NCI-H774 (cell line): ENCODE data around the gene GAL.

Experiments used
- DNase-seq: peaks from one replicate; lab custom pipeline; 2025; lab: John Stamatoyannopoulos, UW

The GAL gene

DNA sequence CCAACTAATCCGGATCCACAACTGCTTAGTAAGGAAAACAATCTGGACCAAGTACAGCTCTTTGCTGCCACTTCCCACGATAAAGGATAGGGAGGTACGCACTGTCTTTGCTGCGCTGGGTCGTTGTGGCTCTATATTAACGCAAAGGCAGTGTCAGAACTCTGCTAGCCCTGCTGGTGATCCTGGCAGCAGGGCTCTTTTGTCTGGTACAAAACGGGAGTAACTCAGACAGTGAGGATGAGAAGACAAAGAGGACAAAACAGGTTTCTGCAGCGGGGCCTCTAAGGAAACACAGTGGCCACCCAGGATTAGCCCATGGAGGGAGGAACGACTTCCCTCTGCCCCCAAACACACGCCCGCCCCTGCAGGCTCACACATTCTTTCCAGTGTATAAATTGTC lies 26.1 kb downstream of the GAL start:
- DNase-seq = no peak

GRCh38 chr11:68711114-68711513 lies 26.8 kb downstream of the GAL start:
- no peak for DNase-seq

DNA sequence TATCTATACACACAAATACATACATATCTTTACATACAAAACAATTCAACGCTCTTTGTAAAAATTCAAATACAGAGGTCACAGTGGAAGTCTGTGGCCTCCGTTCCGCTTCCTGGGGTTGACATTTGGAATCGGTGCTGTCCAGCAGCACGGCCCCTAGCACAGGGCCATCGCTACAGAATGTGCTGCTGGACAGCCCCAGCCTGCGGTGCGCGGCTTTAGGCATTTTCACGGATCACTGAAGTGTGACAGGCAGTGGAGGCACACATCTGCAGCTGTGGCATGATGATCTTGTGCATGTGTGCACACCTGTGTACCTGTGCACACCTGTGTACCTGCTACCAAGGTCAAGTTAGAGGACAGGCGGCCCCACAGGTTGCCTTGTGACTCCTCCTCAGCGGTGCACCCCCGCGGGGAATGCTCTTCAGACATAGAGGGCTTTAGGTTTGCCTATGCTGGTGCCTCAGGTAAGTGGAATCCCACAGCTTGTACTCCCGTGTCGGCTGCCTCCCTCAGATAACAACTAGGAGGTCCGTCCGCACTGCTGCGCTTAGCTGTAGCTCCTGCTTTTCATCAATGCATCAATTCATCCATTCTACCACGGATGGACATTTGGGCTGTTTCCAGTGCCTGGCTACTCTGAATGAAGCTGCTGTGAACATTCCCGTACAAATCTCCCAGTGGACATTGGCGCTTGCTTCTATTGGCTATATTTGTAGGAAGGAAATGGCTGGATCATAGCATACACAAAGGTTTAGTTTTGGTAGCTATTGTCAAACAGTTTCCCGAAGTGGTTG lies 29.9 kb downstream of the GAL start:
- no peak for DNase-seq

DNA sequence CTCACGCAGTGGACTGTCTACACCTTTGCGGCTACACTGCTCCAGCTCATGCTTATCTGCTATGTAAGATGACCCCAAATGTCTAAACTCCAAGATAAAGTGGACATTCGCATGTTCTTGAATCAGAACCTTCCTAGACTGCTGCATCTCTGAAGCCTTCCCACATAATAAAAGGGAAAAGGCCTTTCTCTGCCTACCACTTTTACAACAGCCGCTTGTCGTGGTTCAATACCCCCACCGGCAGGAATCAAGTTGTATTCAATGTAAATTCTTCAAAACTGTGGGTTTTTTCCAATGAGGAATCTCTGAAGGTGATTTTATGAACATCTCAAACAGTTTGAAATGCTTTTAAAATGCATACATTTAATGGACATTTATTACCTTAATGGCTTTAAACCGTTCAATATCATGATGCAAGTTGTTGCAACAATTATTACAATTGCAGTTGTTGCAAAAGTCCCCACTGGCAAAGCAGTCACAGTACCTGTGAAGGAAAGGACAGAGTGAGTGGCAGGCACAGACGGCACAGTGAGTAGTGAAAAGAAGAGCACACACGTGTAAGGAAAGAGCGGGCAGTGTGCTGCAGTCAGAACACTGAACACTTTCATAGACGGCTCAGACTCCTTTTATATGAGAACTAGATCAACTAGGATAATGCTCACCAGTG lies 31.2 kb downstream of the GAL start:
- no peak for DNase-seq

- no peak for DNase-seq
Measured at GRCh38 chr11:68721075-68721474, 36.7 kb downstream of the GAL start.

DNA sequence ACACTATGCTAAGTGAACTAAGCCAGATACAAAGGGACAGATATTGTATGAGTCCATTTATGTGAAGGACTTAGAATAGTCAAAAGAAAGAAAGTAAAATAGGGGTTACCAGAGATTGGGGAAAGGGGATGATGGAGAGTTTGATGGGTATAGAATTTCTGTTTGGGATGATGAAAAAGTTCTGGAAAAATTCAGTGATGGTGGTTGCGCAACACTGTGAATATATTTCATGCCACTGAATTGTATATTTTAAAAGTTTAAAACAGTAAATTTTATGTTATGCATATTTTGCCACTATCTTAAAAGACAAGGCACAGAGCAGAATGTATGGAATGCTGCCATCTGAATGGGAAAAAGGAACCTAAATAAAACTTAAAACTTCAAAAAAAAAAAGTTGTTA lies 37.8 kb downstream of the GAL start:
- no peak for DNase-seq

DNA sequence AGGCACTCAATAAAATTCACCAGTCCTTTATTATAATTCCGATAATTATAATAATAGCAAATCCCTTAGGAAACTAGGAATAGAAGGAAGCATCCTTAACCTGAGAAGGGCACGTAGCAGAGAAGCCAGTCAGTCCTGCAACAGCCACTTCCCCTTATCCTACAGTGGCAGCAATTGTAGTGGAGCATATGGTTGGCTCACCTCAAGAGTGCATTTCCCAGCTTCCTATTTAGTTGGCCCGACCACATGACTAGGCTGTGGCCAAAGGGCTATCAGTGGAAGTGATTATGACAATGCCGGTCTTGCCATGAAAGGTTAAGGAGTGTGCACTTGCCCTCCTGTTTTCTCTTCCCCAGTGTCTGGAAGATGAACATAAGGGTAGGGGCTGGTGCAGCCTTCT lies 39.9 kb downstream of the GAL start:
- DNase-seq = no peak

DNA sequence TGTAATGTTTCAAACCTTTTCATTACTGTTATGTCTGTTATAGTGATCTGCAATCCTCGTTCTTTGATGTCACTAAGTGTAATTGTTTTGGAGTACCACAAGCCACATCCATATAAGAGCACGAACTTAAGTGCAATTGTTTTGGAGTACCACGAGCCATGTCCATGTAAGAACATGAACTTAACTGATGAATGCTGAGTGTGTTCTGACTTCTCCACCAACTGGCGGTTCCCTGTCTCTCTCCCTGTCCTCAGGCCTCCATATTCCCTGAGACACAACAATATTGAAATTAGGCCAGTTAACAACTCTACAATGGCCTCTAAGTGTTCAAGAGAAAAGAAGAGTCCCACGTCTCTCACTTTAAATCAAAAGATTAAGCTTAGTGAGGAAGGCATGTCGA lies 43.4 kb downstream of the GAL start:
- no peak for DNase-seq

DNA sequence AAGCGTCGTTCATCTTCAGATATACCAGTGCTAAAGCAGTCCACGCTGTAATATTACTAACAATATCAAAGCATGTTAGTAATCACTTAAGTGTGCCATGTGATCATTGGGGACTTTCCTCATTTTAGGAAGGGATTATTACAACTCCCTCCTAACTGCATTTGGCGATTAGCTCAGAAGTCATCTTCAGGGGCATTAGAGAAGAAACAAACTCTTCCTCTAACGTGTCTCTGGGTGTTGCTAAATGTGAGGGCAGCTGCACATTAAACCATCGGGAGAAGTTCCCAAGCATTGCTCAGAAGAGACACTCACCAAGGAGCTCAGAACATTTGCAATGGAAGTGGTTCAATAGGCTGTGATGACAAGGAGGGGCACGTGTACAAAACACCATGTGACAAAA lies 49.8 kb downstream of the GAL start:
- no peak for DNase-seq

DNA sequence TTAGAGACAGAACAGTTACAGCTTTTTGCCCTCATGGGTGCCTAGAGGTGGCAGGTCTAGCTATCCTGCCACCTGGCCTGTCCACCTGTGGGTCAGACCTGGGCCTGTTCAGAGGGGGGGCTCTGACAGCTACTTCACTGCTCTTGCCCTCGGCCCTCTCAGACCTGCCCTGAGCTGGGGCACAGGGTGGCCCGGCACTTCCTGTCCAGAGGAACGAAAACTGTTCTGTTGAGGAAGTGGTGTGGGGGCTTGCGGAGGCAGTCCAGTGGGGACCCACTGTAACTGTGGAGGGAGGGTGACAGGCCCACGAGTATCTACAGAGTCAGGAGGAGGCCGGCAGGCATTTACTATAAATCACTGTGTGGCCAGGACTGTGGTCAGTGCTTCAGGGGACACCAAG lies 50.8 kb downstream of the GAL start:
- DNase-seq = no peak

- no peak for DNase-seq
Measured at GRCh38 chr11:68735646-68736045, 51.3 kb downstream of the GAL start.
